Measurements from ENCODE around the gene TEX48. TPM values are rescaled to one million over a fixed set of nuclear protein-coding genes. Genes with fewer than 3 reads are reported as not detected.
A peak's percentile ranks its signal among the peaks of the same experiment; 100 is the strongest.

Gene TEX48
- total RNA-seq, 1 experiment from 2014 or later: 2.4 TPM

- Histone ChIP-seq H3K9ac (ENCODE audit: low read length) (no peak overlapping the region), H4K20me1 (ENCODE audit: low read length) (no peaks in the 10 kb centered on the region), H3K27ac (ENCODE audit: low read length) (no peak overlapping the region), H3K9me2 (replicated peaks; ENCODE audit: low read length) (no peaks in the 10 kb centered on the region), H3K4me1 (ENCODE audit: insufficient read depth, low read length) (peaks cover 11% of the 10 kb centered on the region), H3K4me3 (ENCODE audit: low read length) (no peak overlapping the region), H3K9me3 (ENCODE audit: low read length) (no peaks in the 10 kb centered on the region), H3K27me3 (ENCODE audit: low read length) (no peaks in the 10 kb centered on the region), H3K4me2 (ENCODE audit: low read length) (no peak overlapping the region), H3F3A (ENCODE audit: low read length, unreplicated experiment) (no peaks in the 10 kb centered on the region), H2AFZ (ENCODE audit: low read length) (no peak overlapping the region), H3K79me2 (ENCODE audit: low read length) (no peaks in the 10 kb centered on the region), H3K36me3 (ENCODE audit: low read depth, low read length) (no peaks in the 10 kb centered on the region)
- peak; percentile 90 for ATAC-seq
- TF ChIP-seq EZH2phosphoT487 (IDR thresholded peaks at IDR 0.05; ENCODE audit: borderline replicate concordance, low read length) (no peak), EZH2 (IDR thresholded peaks at IDR 0.05; ENCODE audit: low read length, unreplicated experiment) (no peak), CTCF (conservative IDR thresholded peaks at IDR 0.05; ENCODE audit: low read depth, low read length) (no peak)
- ChIA-PET CTCF (no interaction called here), POLR2A (ENCODE audit: unreplicated experiment) (no interaction called here)
- DNase-seq: peak; percentile 56
- no TSS peak for BruUV-seq (replicated peaks)
- intact Hi-C loops (cut with micrococcal nuclease): no loop called here
These were observed 10.4 kb downstream of the TEX48 start for GRCh38 chr9:114671605-114672004.

- TF ChIP-seq EZH2 (IDR thresholded peaks at IDR 0.05; ENCODE audit: low read length, unreplicated experiment) (no peak), CTCF (conservative IDR thresholded peaks at IDR 0.05; ENCODE audit: low read depth, low read length) (no peak), EZH2phosphoT487 (IDR thresholded peaks at IDR 0.05; ENCODE audit: borderline replicate concordance, low read length) (no peak)
- BruUV-seq (replicated peaks): no TSS peak
- Histone ChIP-seq H3K4me1 (ENCODE audit: insufficient read depth, low read length) (peaks cover 11% of the 10 kb centered on the region), H3K79me2 (ENCODE audit: low read length) (no peaks in the 10 kb centered on the region), H3K9me3 (ENCODE audit: low read length) (no peaks in the 10 kb centered on the region), H4K20me1 (ENCODE audit: low read length) (no peaks in the 10 kb centered on the region), H3F3A (ENCODE audit: low read length, unreplicated experiment) (no peaks in the 10 kb centered on the region), H3K27ac (ENCODE audit: low read length) (no peak overlapping the region), H3K9me2 (replicated peaks; ENCODE audit: low read length) (no peaks in the 10 kb centered on the region), H3K4me3 (ENCODE audit: low read length) (no peak overlapping the region), H3K9ac (ENCODE audit: low read length) (no peak overlapping the region), H2AFZ (ENCODE audit: low read length) (no peak overlapping the region), H3K36me3 (ENCODE audit: low read depth, low read length) (no peaks in the 10 kb centered on the region), H3K27me3 (ENCODE audit: low read length) (no peaks in the 10 kb centered on the region), H3K4me2 (ENCODE audit: low read length) (no peak overlapping the region)
- ChIA-PET CTCF (no interaction called here), POLR2A (ENCODE audit: unreplicated experiment) (interaction anchor here (0.6 kb wide), 1 partner anchor 151 kb away, joined by 3 read pairs; no protein-coding TSS in a partner anchor)
- intact Hi-C loops (cut with micrococcal nuclease): no loop called here
- no peak for DNase-seq
- no peak for ATAC-seq
These were observed 12.0 kb downstream of the TEX48 start for GRCh38 chr9:114669961-114670360.

- ChIA-PET POLR2A (ENCODE audit: unreplicated experiment) (no interaction called here), CTCF (interaction anchor here (0.6 kb wide), 1 partner anchor 221 kb away, joined by 11 read pairs; no protein-coding TSS in a partner anchor)
- no TSS peak for BruUV-seq (replicated peaks)
- Histone ChIP-seq H3K27ac (ENCODE audit: low read length) (no peak overlapping the region), H2AFZ (ENCODE audit: low read length) (no peak overlapping the region), H3K9me2 (replicated peaks; ENCODE audit: low read length) (no peaks in the 10 kb centered on the region), H3K4me3 (ENCODE audit: low read length) (no peak overlapping the region), H3K4me1 (ENCODE audit: insufficient read depth, low read length) (peaks cover 11% of the 10 kb centered on the region), H3K36me3 (ENCODE audit: low read depth, low read length) (no peaks in the 10 kb centered on the region), H3F3A (ENCODE audit: low read length, unreplicated experiment) (no peaks in the 10 kb centered on the region), H3K4me2 (ENCODE audit: low read length) (no peak overlapping the region), H4K20me1 (ENCODE audit: low read length) (no peaks in the 10 kb centered on the region), H3K9me3 (ENCODE audit: low read length) (no peaks in the 10 kb centered on the region), H3K27me3 (ENCODE audit: low read length) (no peaks in the 10 kb centered on the region), H3K9ac (ENCODE audit: low read length) (no peak overlapping the region), H3K79me2 (ENCODE audit: low read length) (no peaks in the 10 kb centered on the region)
- TF ChIP-seq EZH2 (IDR thresholded peaks at IDR 0.05; ENCODE audit: low read length, unreplicated experiment): no peak
- TF ChIP-seq EZH2phosphoT487 (IDR thresholded peaks at IDR 0.05; ENCODE audit: borderline replicate concordance, low read length): no peak
- TF ChIP-seq CTCF (conservative IDR thresholded peaks at IDR 0.05; ENCODE audit: low read depth, low read length): no peak
- DNase-seq: no peak
- intact Hi-C loops (cut with micrococcal nuclease): no loop called here
- no peak for ATAC-seq
These were observed 13.8 kb downstream of the TEX48 start for GRCh38 chr9:114668146-114668545.

Data from PC-3 (cell line).